Mesenchymal stem cell (in vitro differentiated cells and primary cell): ENCODE data around the gene TMEM63C.

Experiments used
- DNase-seq: peaks from one replicate; pipeline ENCODE4 v3.0.0-alpha.2; 2013
- H2AFZ ChIP-seq: one replicate; pipeline ENCODE4 v1.6.1; 2013; ENCODE audit warnings: low read depth, mild to moderate bottlenecking, control low read depth, inconsistent platforms, low read length, moderate library complexity
- H2AK5ac ChIP-seq: 2 replicates; pipeline ENCODE4 v1.6.1; 2013; ENCODE audit warnings: low read length, moderate library complexity, mild to moderate bottlenecking, inconsistent platforms; ENCODE audit not compliant: severe bottlenecking
- H2BK120ac ChIP-seq: one replicate; pipeline ENCODE4 v1.6.1; 2013; ENCODE audit warnings: low read depth, mild to moderate bottlenecking, inconsistent platforms, low read length, moderate library complexity
- H2BK12ac ChIP-seq, 2 experiments: one replicate each; pipeline ENCODE4 v1.6.1; 2013; ENCODE audit warnings: inconsistent platforms in 2 of 2, low read length in 2 of 2, mild to moderate bottlenecking in 2 of 2, moderate library complexity in 2 of 2, control low read depth in 1 of 2
- H2BK15ac ChIP-seq: one replicate; pipeline ENCODE4 v1.6.1; 2013; ENCODE audit warnings: mild to moderate bottlenecking, low read depth, inconsistent platforms; ENCODE audit not compliant: poor library complexity, severe bottlenecking
- H2BK5ac ChIP-seq: 2 replicates; pipeline ENCODE4 v1.6.1; 2013; ENCODE audit warnings: low read depth, mild to moderate bottlenecking, low read length, control low read depth, inconsistent platforms; ENCODE audit not compliant: poor library complexity, severe bottlenecking
- H3K14ac ChIP-seq, 2 experiments: one replicate each; pipeline ENCODE4 v1.6.1; 2013; ENCODE audit warnings: inconsistent platforms in 2 of 2, low read length in 2 of 2, control low read depth in 1 of 2, mild to moderate bottlenecking in 1 of 2, moderate library complexity in 1 of 2
- H3K18ac ChIP-seq, 2 experiments: one replicate each; pipeline ENCODE4 v1.6.1; 2013; ENCODE audit warnings: inconsistent platforms in 2 of 2, low read length in 2 of 2, control low read depth in 1 of 2, low read depth in 1 of 2, mild to moderate bottlenecking in 1 of 2
- H3K23ac ChIP-seq, 2 experiments: one replicate each; pipeline ENCODE4 v1.6.1; 2013; ENCODE audit warnings: inconsistent platforms in 2 of 2, low read length in 2 of 2, mild to moderate bottlenecking in 2 of 2, moderate library complexity in 2 of 2, control low read depth in 1 of 2
- H3K27ac ChIP-seq: 2 replicates; pipeline ENCODE4 v1.5.1; 2013; ENCODE audit warnings: mild to moderate bottlenecking, moderate library complexity, low read length, control low read depth, inconsistent platforms; ENCODE audit not compliant: poor library complexity, severe bottlenecking
- H3K27me3 ChIP-seq, 2 experiments: 2 replicates each; pipeline versions ENCODE4 v1.6.1 to v1.7.0; 2013; ENCODE audit warnings: low read length in 2 of 2, mild to moderate bottlenecking in 2 of 2, moderate library complexity in 2 of 2, control low read depth in 1 of 2, inconsistent platforms in 1 of 2; ENCODE audit not compliant: control insufficient read depth in 1 of 2, insufficient read depth in 1 of 2
- H3K36me3 ChIP-seq, 2 experiments: 2 replicates each; pipeline versions ENCODE4 v1.6.1 to v1.7.0; 2013; ENCODE audit warnings: low read length in 2 of 2, control low read depth in 1 of 2, inconsistent platforms in 1 of 2, low read depth in 1 of 2, mild to moderate bottlenecking in 1 of 2; ENCODE audit not compliant: insufficient read depth in 2 of 2, control insufficient read depth in 1 of 2
- H3K4ac ChIP-seq, 2 experiments: one replicate each; pipeline ENCODE4 v1.6.1; 2013; ENCODE audit warnings: inconsistent platforms in 2 of 2, low read length in 2 of 2, mild to moderate bottlenecking in 2 of 2, moderate library complexity in 2 of 2, control low read depth in 1 of 2, low read depth in 1 of 2
- H3K4me1 ChIP-seq: 2 replicates; pipeline ENCODE4 v1.6.1; 2013; ENCODE audit warnings: low read depth, low read length, control low read depth; ENCODE audit not compliant: control insufficient read depth, insufficient read depth
- H3K4me2 ChIP-seq: 2 replicates; pipeline ENCODE4 v1.6.1; 2013; ENCODE audit warnings: low read length, mild to moderate bottlenecking, inconsistent platforms; ENCODE audit not compliant: poor library complexity, severe bottlenecking
- H3K4me3 ChIP-seq, 2 experiments: 2 replicates each; pipeline versions ENCODE4 v1.5.1 to v1.7.0; 2013; ENCODE audit warnings: low read length in 2 of 2, mild to moderate bottlenecking in 2 of 2, control low read depth in 1 of 2, low read depth in 1 of 2; ENCODE audit not compliant: insufficient read depth in 1 of 2
- H3K79me1 ChIP-seq: replicated peaks from 2 replicates; pipeline ENCODE4 v1.6.1; 2013; ENCODE audit warnings: mild to moderate bottlenecking, control low read depth, low read length, inconsistent platforms; ENCODE audit not compliant: poor library complexity, severe bottlenecking
- H3K9ac ChIP-seq: 2 replicates; pipeline ENCODE4 v1.7.0; 2013; ENCODE audit warnings: mild to moderate bottlenecking, low read length, moderate library complexity
- H3K9me3 ChIP-seq: 2 replicates; pipeline ENCODE4 v1.7.0; 2013; ENCODE audit warnings: mild to moderate bottlenecking, low read length; ENCODE audit not compliant: control insufficient read depth
- H4K8ac ChIP-seq: one replicate; pipeline ENCODE4 v1.6.1; 2013; ENCODE audit warnings: inconsistent platforms, mild to moderate bottlenecking, low read length, moderate library complexity
- H4K91ac ChIP-seq: one replicate; pipeline ENCODE4 v1.6.1; 2013; ENCODE audit warnings: mild to moderate bottlenecking, low read length, inconsistent platforms
- WGBS: methylation state at CpG from one replicate; pipeline ENCODE4 v1.1.7; 2013; ENCODE audit warnings: mixed read lengths; 5-methylcytosine and 5-hydroxymethylcytosine counted together

TMEM63C gene

DNA sequence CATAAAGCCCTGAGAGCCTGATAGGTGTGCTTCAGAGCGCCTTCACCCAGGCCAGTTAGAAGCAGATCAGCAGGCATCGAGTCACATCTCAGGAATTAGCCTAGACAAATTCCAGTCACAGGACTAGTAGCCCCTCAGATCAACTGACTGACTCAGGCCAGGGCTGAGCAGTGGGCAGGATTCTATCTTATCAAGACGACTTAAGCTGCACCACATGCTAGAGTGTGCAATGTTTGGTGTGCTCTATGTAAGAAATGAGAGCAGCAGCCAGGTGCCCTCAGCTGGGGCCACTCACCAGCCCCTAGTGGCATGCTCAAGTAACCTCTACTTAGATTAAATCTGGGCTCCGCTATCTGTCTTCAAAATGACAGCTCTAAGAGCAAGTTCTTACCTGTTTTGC lies 109.1 kb downstream of the TMEM63C start:
- Histone ChIP-seq H3K27me3 (no peaks in the 10 kb centered on the region), H3K4me1 (peaks cover 4% of the 10 kb centered on the region), H3K27ac (no peak overlapping the region), H2BK15ac (no peak overlapping the region), H3K36me3 (peaks cover 13 to 65% of the 10 kb centered on the region in 2 experiments), H3K23ac (no peak overlapping the region), H3K9ac (no peak overlapping the region), H4K91ac (no peak overlapping the region), H2BK120ac (no peak overlapping the region), H3K4me3 (no peak overlapping the region), H3K4ac (no peak overlapping the region), H2BK12ac (no peak overlapping the region), H2AK5ac (no peak overlapping the region), H3K79me1 (peaks cover 2% of the 10 kb centered on the region), H3K4me2 (no peak overlapping the region), H3K9me3 (no peaks in the 10 kb centered on the region), H4K8ac (no peak overlapping the region), H2BK5ac (no peak overlapping the region), H3K18ac (no peak overlapping the region), H3K14ac (no peak overlapping the region), H2AFZ (no peak overlapping the region)
- WGBS = 90% methylated on average over 3 of the region's 4 CpGs
- DNase-seq = peak; percentile 7

DNA sequence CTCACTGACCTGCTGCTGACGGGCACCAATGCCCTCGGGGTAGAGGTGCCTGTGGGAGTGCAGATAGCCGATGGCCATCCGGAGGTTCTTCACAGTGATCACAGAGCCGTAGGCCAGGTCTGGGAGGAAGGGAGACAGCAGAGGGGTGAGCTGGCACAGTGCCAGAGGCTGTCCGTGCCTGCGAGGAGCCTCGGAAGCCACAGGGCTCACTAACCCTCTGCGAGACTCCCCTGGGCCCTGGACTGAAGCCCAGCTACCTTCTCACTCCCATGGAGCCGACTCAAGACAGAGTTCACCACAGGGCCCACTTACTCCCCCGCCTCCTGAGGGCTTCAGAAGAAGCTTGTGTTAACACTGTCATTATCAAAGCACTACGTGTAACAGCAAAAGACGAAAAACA lies 114.6 kb downstream of the TMEM63C start:
- DNase-seq = no peak
- no peak overlapping the region for H3K23ac ChIP-seq
- no peak overlapping the region for H2BK5ac ChIP-seq
- peaks cover 28% of the 10 kb centered on the region for H3K79me1 ChIP-seq
- H3K36me3 ChIP-seq = peaks cover 34 to 68% of the 10 kb centered on the region in 2 experiments
- H3K27me3 ChIP-seq = no peaks in the 10 kb centered on the region
- no peak overlapping the region for H3K14ac ChIP-seq
- no peak overlapping the region for H3K4ac ChIP-seq
- no peak overlapping the region for H3K18ac ChIP-seq
- H3K27ac ChIP-seq = no peak overlapping the region
- H2BK15ac ChIP-seq = no peak overlapping the region
- H3K9me3 ChIP-seq = no peaks in the 10 kb centered on the region
- no peak overlapping the region for H3K4me3 ChIP-seq
- H3K4me1 ChIP-seq = peaks cover 1% of the 10 kb centered on the region
- 92% methylated on average over 12 of the region's 13 CpGs for WGBS
- H2AK5ac ChIP-seq = no peak overlapping the region
- H2BK12ac ChIP-seq = no peak overlapping the region
- H4K91ac ChIP-seq = no peak overlapping the region
- no peak overlapping the region for H3K4me2 ChIP-seq
- no peak overlapping the region for H2AFZ ChIP-seq
- no peak overlapping the region for H4K8ac ChIP-seq
- no peak overlapping the region for H3K9ac ChIP-seq
- H2BK120ac ChIP-seq = no peak overlapping the region

DNA sequence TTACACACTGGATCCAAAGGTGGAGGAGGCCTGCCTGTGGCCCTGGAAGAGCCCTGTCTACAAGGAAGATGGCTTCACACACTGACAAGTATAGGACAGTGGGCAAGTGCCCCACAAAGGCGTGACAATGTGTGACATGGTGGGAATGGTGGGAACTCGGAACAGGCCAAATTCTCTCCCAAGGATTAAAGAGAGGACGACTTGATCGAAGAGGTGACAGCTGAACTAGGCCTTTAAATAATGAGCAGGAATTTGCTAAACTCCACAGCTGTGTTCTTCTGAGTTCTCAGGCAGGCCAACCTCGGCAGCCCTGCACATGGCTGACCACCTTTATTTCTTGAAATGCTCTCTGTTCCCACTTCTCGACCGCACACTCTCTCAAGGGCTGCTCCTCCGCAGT lies 115.3 kb downstream of the TMEM63C start:
- Histone ChIP-seq H3K27me3 (no peaks in the 10 kb centered on the region), H3K9ac (no peak overlapping the region), H3K23ac (no peak overlapping the region), H2BK5ac (no peak overlapping the region), H3K9me3 (no peaks in the 10 kb centered on the region), H2BK120ac (no peak overlapping the region), H2BK12ac (no peak overlapping the region), H3K4me2 (no peak overlapping the region), H2BK15ac (no peak overlapping the region), H3K79me1 (peaks cover 29% of the 10 kb centered on the region), H3K14ac (no peak overlapping the region), H4K91ac (no peak overlapping the region), H3K36me3 (peaks cover 40 to 66% of the 10 kb centered on the region in 2 experiments), H3K4ac (no peak overlapping the region), H4K8ac (no peak overlapping the region), H3K4me1 (peaks cover 5% of the 10 kb centered on the region), H2AFZ (no peak overlapping the region), H2AK5ac (no peak overlapping the region), H3K18ac (no peak overlapping the region), H3K27ac (no peak overlapping the region), H3K4me3 (no peak overlapping the region)
- 92% methylated on average over 8 of the region's 8 CpGs for whole genome bisulfite sequencing
- DNase-seq = no peak

DNA sequence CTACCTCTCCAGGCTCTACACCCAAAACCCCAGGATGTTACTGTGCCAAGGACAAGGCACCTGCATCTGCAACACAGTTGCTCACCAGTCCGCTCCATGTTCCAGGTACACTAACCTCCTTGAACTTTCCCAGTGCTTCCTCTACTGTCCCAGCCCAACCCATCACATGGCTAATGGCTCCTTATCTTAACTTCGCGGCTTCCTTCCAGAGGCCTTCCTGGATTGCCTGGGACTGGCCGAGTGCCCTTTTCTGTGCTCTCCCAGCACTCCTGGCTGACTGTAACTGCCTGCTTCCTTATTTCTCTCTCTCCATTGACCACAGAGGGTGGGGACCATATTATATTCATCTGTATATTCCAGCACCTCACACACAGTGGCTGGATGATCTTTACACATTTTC lies 118.2 kb downstream of the TMEM63C start:
- H3K4me1 ChIP-seq = peaks cover 15% of the 10 kb centered on the region
- no peak overlapping the region for H4K8ac ChIP-seq
- H2AK5ac ChIP-seq = no peak overlapping the region
- peaks cover 42 to 53% of the 10 kb centered on the region in 2 experiments for H3K36me3 ChIP-seq
- no peak overlapping the region for H3K4ac ChIP-seq
- H3K9ac ChIP-seq = no peak overlapping the region
- no peaks in the 10 kb centered on the region for H3K27me3 ChIP-seq
- no peak overlapping the region for H3K27ac ChIP-seq
- no peaks in the 10 kb centered on the region for H3K9me3 ChIP-seq
- no peak overlapping the region for H2BK120ac ChIP-seq
- no peak overlapping the region for H3K4me2 ChIP-seq
- H2BK12ac ChIP-seq = no peak overlapping the region
- no peak for DNase-seq
- no peak overlapping the region for H2BK15ac ChIP-seq
- H3K18ac ChIP-seq = no peak overlapping the region
- no peak overlapping the region for H3K23ac ChIP-seq
- 83% methylated on average over 4 of the region's 4 CpGs for WGBS
- no peak overlapping the region for H3K14ac ChIP-seq
- no peak overlapping the region for H2BK5ac ChIP-seq
- no peak overlapping the region for H3K4me3 ChIP-seq
- H2AFZ ChIP-seq = no peak overlapping the region
- H3K79me1 ChIP-seq = peaks cover 38% of the 10 kb centered on the region
- H4K91ac ChIP-seq = no peak overlapping the region
